ENCODE results near the gene CALR3. TPM values are rescaled to one million over a fixed set of nuclear protein-coding genes. Genes with fewer than 3 reads are reported as not detected.

The CALR3 gene
- polyA plus RNA-seq, 1 donor = 0.04 TPM

DNA sequence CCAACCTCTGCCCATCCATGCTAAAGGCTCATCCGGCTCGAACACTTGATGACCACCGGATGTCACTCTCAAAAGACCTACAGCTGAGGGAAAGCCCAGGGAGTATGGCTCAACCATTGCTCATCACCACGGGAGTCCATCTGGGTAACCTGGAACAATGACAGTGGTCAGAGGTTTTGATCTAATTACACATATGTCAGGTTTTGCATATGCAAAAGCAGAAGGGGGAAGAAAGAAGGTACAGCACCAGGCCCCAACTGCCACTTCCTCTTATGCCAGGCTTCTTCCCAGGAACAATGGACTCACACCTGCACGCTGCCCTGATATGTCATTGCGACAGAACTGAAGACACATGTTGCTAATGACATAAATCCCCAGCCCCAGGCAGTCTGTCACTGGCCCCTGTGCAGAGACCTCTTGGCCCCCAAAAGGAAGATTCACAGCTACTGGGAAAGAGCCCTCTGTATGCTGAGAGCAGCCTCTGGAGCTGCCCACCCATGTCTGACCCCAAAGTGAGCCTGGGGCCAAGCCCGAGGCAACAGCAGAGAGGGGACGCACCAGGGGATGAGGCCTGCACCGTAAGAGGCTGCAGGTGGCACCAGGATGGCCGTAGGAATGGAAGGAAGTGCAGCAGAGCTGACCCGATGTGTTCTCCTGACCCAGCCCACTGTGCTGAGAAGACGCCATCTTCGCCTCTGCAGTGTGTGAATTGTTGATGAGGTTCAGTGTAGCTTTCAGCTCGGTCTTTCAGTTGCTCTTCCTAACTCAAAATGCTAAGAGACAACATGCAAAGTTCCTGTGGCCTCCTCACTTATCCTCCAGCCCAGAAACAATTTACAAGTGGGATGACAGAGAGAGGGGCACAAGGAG is 50.5 kb downstream of the CALR3 start:
- no peak for DNase-seq
- Histone ChIP-seq H3K4me3 (ENCODE audit: low read length) (no peak overlapping the region), H3K36me3 (ENCODE audit: control insufficient read depth, insufficient read depth, low read length) (peaks cover 6% of the 10 kb centered on the region), H3K27me3 (ENCODE audit: control insufficient read depth, insufficient read depth, low read length) (no peaks in the 10 kb centered on the region), H3K9me3 (ENCODE audit: control insufficient read depth, low read depth, low read length) (no peaks in the 10 kb centered on the region), H3K4me1 (ENCODE audit: control insufficient read depth, insufficient read depth, low read length) (peaks cover 23% of the 10 kb centered on the region), H3K27ac (ENCODE audit: low read length) (no peak overlapping the region)
- WGBS (ENCODE audit: insufficient coverage, low lambda C conversion rate) = no CpG with 5 or more reads among the region's 14 CpGs

DNA sequence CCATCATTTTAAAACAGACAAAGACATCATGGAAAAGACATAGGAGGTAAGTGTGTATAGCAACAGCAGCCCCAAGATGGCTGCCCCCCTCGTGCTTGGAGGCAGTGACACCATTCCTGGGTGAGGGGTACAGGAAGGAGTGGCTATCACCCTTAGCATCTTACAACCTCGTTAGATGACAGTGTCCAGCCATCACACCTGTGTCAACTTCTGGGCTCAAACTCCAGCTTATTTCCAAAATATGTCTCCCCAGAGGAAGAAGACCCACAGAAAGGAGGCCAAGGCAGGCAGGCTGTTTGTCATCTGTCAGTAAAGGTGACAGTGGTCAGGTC is 51.7 kb downstream of the CALR3 start:
- peaks cover 18% of the 10 kb centered on the region for H3K36me3 ChIP-seq (ENCODE audit: control insufficient read depth, insufficient read depth, low read length)
- no peaks in the 10 kb centered on the region for H3K9me3 ChIP-seq (ENCODE audit: control insufficient read depth, low read depth, low read length)
- no CpG with 5 or more reads among the region's 2 CpGs for WGBS (ENCODE audit: insufficient coverage, low lambda C conversion rate)
- H3K27me3 ChIP-seq (ENCODE audit: control insufficient read depth, insufficient read depth, low read length) = no peaks in the 10 kb centered on the region
- no peak overlapping the region for H3K4me3 ChIP-seq (ENCODE audit: low read length)
- no peak for DNase-seq
- no peak overlapping the region for H3K27ac ChIP-seq (ENCODE audit: low read length)
- H3K4me1 ChIP-seq (ENCODE audit: control insufficient read depth, insufficient read depth, low read length) = peaks cover 23% of the 10 kb centered on the region

DNA sequence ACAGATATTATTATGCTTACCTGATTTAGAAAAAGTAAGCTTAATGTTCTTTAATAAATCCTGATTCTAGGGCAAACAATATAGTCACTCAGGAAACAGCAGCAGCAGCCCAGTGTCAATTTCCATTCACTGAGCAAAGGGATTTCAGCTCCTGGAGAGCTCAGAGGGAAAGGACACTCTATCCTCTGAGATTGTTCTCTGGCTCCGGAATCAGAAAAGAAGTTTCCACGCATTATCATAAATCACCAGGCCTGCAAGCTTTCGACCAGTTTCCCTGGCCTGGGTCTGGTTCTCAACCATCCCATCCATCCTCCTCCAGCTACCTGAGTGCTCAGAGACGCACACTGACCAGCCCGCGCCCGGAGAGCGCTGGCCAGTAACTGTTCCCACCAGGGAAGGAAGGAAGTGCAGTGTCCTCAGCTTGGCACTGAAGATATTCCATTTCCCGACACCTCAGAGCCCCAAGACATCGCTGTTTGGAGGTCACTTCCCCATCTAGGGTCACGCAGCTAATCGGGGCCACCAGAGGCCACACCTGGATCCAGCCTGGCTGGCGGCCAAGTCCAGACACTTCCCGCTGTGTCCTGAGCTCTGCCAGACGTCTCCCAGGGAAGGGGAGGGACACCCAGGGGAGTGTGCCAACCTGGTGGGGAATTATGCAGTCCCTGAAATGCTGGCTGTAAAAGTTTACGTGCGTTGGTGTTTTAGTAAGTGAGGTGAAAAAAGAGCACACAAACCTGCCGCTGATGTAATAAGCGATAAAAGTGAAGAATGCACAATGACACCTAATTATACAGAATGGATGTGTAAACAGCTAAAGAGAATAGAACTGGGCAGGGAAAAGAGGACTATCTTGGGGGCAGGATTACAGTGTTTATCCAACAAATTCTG is 53.3 kb downstream of the CALR3 start:
- Histone ChIP-seq H3K27me3 (ENCODE audit: control insufficient read depth, insufficient read depth, low read length) (no peaks in the 10 kb centered on the region), H3K9me3 (ENCODE audit: control insufficient read depth, low read depth, low read length) (no peaks in the 10 kb centered on the region), H3K4me1 (ENCODE audit: control insufficient read depth, insufficient read depth, low read length) (peaks cover 23% of the 10 kb centered on the region), H3K27ac (ENCODE audit: low read length) (no peak overlapping the region), H3K36me3 (ENCODE audit: control insufficient read depth, insufficient read depth, low read length) (peaks cover 28% of the 10 kb centered on the region), H3K4me3 (ENCODE audit: low read length) (no peak overlapping the region)
- DNase-seq = peak; percentile 47 to 49
- 44% methylated on average over 4 of the region's 19 CpGs for WGBS (ENCODE audit: insufficient coverage, low lambda C conversion rate)

DNA sequence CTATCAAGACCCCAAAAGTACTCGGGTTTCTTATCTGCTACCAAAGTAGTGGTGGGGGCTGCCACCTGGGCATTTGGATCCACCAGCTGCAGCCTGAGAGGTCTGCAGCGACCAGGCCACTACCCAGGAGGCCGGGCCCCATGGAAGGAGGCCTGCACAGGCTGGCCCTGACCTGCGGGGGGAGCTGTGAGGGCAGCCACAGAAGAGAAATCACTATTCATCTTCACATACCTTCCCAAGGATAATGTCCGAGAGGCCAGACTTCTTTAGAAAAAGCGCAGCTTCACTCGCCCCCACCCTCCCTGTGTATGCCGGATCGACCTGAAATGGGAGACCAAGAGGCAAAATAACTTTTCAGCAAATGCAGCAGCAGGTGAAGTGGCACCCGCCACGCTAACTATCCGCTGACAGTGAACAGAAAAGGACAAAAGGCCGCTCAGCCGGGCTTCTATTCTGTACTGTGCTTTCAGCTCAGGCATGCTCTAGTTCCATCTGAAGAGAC is 54.3 kb downstream of the CALR3 start:
- no peak for DNase-seq
- no peaks in the 10 kb centered on the region for H3K27me3 ChIP-seq (ENCODE audit: control insufficient read depth, insufficient read depth, low read length)
- no CpG with 5 or more reads among the region's 14 CpGs for WGBS (ENCODE audit: insufficient coverage, low lambda C conversion rate)
- H3K27ac ChIP-seq (ENCODE audit: low read length) = no peak overlapping the region
- no peaks in the 10 kb centered on the region for H3K9me3 ChIP-seq (ENCODE audit: control insufficient read depth, low read depth, low read length)
- peaks cover 23% of the 10 kb centered on the region for H3K4me1 ChIP-seq (ENCODE audit: control insufficient read depth, insufficient read depth, low read length)
- peaks cover 35% of the 10 kb centered on the region for H3K36me3 ChIP-seq (ENCODE audit: control insufficient read depth, insufficient read depth, low read length)
- H3K4me3 ChIP-seq (ENCODE audit: low read length) = no peak overlapping the region

DNA sequence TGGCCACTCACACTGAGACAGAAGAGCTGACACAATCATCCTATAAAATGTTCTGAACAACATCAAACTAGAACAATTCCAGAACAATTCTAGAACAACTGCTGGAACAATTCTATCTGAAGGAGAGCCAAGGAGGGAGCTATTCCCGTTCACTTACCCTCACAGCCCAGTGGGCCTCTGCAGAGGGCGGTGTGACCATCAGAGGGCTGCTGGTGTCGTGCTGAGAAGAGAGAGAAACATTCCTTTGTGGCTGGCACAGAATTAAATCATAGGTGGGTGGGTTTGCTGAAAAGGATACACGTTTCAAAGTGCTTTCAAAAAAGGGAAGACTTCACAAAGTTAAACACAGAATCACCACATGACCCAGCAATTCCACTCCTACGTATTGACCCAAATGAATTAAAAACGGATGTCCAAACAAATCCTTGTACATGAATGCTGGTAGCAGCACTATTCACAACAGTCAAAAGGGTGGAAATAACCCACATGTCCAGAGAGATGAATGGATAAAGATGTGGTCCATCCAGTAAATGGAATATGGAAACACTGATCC is 59.1 kb downstream of the CALR3 start:
- H3K27me3 ChIP-seq (ENCODE audit: control insufficient read depth, insufficient read depth, low read length) = no peaks in the 10 kb centered on the region
- 80% methylated on average over 1 of the region's 6 CpGs for WGBS (ENCODE audit: insufficient coverage, low lambda C conversion rate)
- no peak overlapping the region for H3K4me3 ChIP-seq (ENCODE audit: low read length)
- peaks cover 70% of the 10 kb centered on the region for H3K36me3 ChIP-seq (ENCODE audit: control insufficient read depth, insufficient read depth, low read length)
- no peaks in the 10 kb centered on the region for H3K4me1 ChIP-seq (ENCODE audit: control insufficient read depth, insufficient read depth, low read length)
- H3K27ac ChIP-seq (ENCODE audit: low read length) = no peak overlapping the region
- DNase-seq = no peak
- no peaks in the 10 kb centered on the region for H3K9me3 ChIP-seq (ENCODE audit: control insufficient read depth, low read depth, low read length)

DNA sequence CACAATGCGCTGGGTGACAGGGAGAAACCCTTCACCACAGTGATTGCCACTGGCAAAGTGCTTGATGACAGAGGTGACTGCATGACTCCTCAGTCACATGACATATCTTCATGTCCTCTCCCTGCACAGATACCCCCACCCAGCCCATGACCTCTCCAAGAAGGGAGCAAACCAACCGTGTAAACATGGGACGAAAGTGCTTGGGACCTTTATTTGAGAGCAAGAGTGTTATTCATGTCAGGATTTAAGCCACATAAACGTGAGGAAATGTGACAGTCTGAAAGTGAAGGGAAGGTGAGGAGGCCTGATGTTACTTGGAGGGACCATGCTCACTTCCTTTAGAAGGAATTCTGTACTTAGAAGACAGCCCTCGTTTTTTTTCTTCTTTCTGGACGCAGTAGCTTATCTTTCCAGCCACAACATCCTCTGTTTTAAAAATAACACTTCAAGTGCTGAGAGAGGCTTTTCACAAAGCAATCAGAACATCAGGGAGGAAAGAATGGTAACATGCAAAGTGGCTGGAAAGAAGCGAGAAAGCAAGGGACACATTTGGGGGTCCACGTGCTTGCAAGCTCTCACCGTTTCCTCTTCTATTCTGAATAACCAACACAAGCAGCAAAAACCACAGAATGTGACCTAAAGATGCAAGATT is 59.8 kb downstream of the CALR3 start:
- no peak for DNase-seq
- 86% methylated on average over 1 of the region's 9 CpGs for WGBS (ENCODE audit: insufficient coverage, low lambda C conversion rate)
- Histone ChIP-seq H3K27ac (ENCODE audit: low read length) (peak overlapping the region; percentile 23), H3K36me3 (ENCODE audit: control insufficient read depth, insufficient read depth, low read length) (peaks cover 75% of the 10 kb centered on the region), H3K4me3 (ENCODE audit: low read length) (no peak overlapping the region), H3K27me3 (ENCODE audit: control insufficient read depth, insufficient read depth, low read length) (no peaks in the 10 kb centered on the region), H3K4me1 (ENCODE audit: control insufficient read depth, insufficient read depth, low read length) (no peaks in the 10 kb centered on the region), H3K9me3 (ENCODE audit: control insufficient read depth, low read depth, low read length) (no peaks in the 10 kb centered on the region)

DNA sequence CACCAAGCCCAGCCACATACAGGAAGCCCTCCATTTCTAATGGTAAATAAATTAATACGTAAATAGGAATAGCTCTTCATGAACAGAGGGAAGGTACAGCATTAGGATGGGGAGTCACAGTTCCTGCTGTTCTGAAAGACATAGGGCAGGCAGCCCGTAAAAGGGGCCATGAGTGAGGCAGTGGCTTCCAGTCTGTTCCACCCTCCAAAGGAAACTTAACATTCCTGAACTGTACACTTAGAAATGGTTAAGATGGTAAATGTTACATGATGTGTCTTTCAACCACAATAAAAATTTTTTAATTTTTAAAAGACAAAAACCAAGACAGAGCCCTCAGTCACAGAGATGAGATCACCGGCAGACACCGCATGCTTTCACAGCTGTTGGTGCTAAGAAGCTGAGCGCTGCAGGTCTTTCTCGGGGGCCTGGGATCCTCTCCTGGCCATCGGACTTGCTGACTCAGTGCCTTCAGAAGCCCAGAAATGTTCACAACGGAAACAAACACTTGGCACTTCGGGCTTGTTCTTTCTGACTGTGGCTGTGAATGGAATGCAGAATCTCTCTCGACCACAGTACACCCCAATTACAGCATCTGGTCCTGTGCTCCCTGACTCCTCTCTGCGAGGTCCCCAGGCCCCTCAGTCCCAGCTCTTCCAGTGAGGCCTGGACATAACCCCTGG is 60.6 kb downstream of the CALR3 start:
- WGBS (ENCODE audit: insufficient coverage, low lambda C conversion rate) = no CpG with 5 or more reads among the region's 11 CpGs
- Histone ChIP-seq H3K27me3 (ENCODE audit: control insufficient read depth, insufficient read depth, low read length) (no peaks in the 10 kb centered on the region), H3K36me3 (ENCODE audit: control insufficient read depth, insufficient read depth, low read length) (peaks cover 76% of the 10 kb centered on the region), H3K9me3 (ENCODE audit: control insufficient read depth, low read depth, low read length) (no peaks in the 10 kb centered on the region), H3K4me3 (ENCODE audit: low read length) (no peak overlapping the region), H3K27ac (ENCODE audit: low read length) (peak overlapping the region; percentile 23), H3K4me1 (ENCODE audit: control insufficient read depth, insufficient read depth, low read length) (no peaks in the 10 kb centered on the region)
- DNase-seq = no peak

DNA sequence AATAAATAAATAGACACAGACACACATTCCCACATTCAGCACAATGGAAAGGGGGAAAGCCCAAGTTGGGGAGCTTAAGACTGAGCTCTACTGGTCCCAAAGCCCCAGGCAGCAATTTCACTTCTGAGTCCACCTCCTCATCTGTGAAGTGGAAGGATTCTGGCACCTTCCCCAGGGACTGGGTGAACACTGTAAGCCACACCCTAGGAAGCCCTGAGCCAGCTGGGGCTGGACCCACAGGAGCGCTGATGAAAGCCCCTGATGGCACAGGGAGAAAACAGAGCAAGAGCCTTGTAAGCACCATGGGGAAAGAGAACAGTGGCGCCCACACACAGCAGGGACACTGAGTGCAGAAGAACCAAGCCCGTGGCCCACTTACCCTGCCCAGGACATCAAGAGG is 62.0 kb downstream of the CALR3 start:
- no peaks in the 10 kb centered on the region for H3K4me1 ChIP-seq (ENCODE audit: control insufficient read depth, insufficient read depth, low read length)
- WGBS (ENCODE audit: insufficient coverage, low lambda C conversion rate) = no CpG with 5 or more reads among the region's 3 CpGs
- no peaks in the 10 kb centered on the region for H3K9me3 ChIP-seq (ENCODE audit: control insufficient read depth, low read depth, low read length)
- H3K36me3 ChIP-seq (ENCODE audit: control insufficient read depth, insufficient read depth, low read length) = peaks cover 73% of the 10 kb centered on the region
- no peak overlapping the region for H3K4me3 ChIP-seq (ENCODE audit: low read length)
- H3K27me3 ChIP-seq (ENCODE audit: control insufficient read depth, insufficient read depth, low read length) = no peaks in the 10 kb centered on the region
- no peak overlapping the region for H3K27ac ChIP-seq (ENCODE audit: low read length)
- DNase-seq = no peak

DNA sequence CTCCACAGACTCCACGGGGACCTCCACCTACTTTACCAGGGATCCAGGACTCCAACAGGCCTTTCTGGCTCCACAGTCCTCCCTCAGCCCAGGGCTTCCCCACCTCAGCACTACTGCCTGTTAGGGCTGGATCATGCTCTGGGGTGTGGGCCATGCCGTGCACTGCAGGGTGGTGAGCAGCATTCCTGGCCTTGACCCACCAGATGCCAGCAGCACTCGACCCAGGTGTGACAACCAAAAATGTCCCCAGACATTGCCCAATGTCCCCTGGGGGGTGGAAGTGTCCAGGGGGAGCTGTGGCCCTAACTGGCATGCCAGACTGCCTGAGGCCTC is 66.2 kb downstream of the CALR3 start:
- H3K36me3 ChIP-seq (ENCODE audit: control insufficient read depth, insufficient read depth, low read length) = peaks cover 64% of the 10 kb centered on the region
- no CpG with 5 or more reads among the region's 3 CpGs for WGBS (ENCODE audit: insufficient coverage, low lambda C conversion rate)
- H3K27me3 ChIP-seq (ENCODE audit: control insufficient read depth, insufficient read depth, low read length) = no peaks in the 10 kb centered on the region

More for the DNA sequence above, 66.2 kb downstream of the CALR3 start:
- H3K4me1 ChIP-seq (ENCODE audit: control insufficient read depth, insufficient read depth, low read length) = no peaks in the 10 kb centered on the region
- H3K9me3 ChIP-seq (ENCODE audit: control insufficient read depth, low read depth, low read length) = no peaks in the 10 kb centered on the region
- DNase-seq = no peak
- no peak overlapping the region for H3K27ac ChIP-seq (ENCODE audit: low read length)
- no peak overlapping the region for H3K4me3 ChIP-seq (ENCODE audit: low read length)
